IPS-NIHi11 (cell line): ENCODE data around the gene MED9.

Experiments
- DNase-seq: peaks from one replicate; pipeline ENCODE4 v3.0.0; 2012; ENCODE audit warnings: mixed read lengths, low spot score

The MED9 gene

GRCh38 chr17:17516941-17517720, 40.3 kb downstream of the MED9 start:
- DNase-seq: no peak

- DNase-seq: no peak
Observed at GRCh38 chr17:17518014-17518413, 41.2 kb downstream of the MED9 start.

- no peak for DNase-seq
Observed at GRCh38 chr17:17518951-17519350, 42.2 kb downstream of the MED9 start.

DNA sequence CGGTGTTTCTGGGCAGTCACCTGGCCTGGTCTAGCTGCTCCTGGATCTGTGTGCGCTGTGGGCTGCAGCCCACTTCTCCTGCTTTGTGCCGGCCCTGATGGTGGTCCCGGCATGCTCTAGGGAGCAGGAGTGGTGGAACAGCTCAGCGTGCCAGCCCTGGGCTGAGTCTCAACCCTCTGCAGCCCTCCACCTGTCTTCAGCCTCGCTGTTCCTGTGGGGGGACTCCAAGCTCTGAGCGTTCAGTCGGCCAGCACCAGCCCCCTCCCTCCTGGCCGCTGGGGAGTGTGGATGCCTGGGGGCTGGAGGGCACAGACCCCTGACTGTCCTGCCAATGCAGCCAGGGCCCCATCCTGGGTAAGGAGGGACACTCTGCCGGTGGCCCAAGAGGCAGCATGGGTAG, 43.1 kb downstream of the MED9 start:
- no peak for DNase-seq

- no peak for DNase-seq
Observed at GRCh38 chr17:17520599-17521232, 43.9 kb downstream of the MED9 start.

- no peak for DNase-seq
Observed at GRCh38 chr17:17523001-17523730, 46.4 kb downstream of the MED9 start.

DNA sequence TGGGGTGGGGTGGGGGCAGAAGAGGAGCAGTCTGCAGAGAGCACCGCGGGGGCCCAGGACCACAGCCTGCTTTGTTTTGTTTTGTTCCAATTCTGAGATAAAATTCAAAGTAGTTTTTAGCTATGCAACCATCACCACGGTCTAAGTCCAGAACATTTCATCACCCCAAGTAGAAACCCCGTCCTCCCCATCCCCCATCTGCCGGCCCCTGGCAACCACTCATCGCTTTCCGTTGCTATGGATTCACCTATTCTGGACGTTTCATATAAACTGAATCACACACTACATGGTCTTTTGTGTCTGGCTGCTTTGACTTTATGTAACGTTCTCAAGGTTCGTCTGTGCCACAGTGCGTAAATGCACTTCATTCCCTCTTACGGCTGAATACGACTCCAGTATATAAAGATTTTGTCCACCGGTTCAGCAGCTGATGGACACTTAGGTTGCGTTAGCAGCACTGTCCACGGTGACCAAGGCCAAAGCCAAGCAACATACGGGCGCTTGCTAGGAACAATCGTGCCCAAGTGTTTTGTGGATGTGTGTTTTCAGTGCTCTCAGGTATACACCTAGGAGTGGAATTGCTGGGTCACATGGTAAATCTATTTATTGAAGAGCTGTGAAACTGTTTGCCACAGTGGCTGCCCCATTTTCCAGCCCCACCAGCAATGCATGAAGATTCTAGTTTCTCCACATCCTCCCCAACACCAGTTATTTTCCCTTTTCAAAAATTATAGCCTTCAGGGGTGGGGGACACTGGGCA, 47.1 kb downstream of the MED9 start:
- DNase-seq: no peak

- DNase-seq: no peak
Observed at GRCh38 chr17:17525311-17525710, 48.5 kb downstream of the MED9 start.

GRCh38 chr17:17525956-17526355, 49.2 kb downstream of the MED9 start:
- DNase-seq: no peak

GRCh38 chr17:17526369-17526768, 49.6 kb downstream of the MED9 start:
- DNase-seq: no peak

DNA sequence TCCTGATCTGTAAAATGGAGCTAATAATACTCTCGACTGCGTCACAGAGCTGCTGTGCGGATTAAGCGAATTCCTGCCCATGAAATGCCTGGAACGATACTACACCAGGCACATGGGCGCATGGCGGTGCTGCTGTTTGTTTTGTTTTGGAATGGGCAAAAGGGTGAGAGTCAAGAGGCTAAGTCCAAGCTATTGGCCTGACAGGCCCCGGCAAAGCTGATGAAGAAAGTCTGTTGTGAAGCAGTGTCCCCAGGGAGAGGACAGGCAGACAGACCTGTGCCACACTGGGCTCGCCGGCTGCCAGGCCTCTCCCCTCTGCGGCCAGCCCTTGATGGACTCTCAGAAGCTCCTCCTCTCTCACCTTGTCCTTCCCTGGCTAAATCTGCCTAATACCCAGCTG, 50.7 kb downstream of the MED9 start:
- no peak for DNase-seq

DNA sequence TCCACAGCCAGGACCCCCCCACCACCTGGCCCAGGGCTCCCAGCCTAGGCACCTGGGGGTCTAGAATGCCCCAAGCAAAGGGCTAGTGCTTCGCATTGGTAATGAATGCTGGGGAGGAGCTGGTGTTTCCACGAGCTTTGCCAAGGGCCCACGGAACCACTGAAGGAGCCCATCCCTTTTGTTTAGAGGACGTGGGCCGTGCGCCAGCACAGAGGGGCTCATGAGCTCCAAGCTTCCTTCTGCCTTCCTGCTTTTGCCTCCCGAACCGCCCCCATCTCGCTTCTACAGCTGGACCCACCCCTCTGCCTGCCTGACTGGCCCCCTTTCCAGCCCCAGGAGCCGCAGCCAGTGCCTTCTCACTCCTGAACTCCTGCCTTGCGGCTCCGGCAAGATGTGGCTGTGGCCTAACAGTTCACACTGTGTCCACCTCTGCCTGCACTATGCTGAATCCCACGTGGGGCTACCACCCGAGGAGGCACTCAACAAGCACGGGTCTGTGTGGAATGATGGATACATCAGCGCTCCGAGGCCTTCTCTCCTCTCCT, 51.2 kb downstream of the MED9 start:
- DNase-seq: no peak

- DNase-seq: no peak
Observed at GRCh38 chr17:17528696-17529652, 52.2 kb downstream of the MED9 start.

DNA sequence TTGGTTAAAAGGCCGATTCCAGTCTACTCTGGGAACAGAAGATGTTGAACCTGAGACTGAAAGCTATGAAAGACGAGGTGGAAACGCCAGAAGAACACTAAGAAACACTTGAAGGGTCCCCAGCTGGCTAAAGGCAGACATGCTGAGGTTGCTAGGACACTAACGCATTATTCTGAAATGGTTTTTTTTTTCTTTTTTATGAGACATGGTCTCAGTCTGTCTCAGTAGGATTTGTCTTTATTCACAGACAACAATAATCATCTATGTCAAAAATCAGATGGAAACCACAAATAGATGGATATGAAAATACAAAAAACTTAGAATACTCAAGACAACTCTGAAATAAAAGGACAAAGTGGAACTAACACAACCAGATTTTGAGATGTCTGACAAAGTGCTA, 54.4 kb downstream of the MED9 start:
- DNase-seq: no peak

GRCh38 chr17:17532991-17533390, 56.2 kb downstream of the MED9 start:
- DNase-seq: no peak

GRCh38 chr17:17533901-17534441, 57.2 kb downstream of the MED9 start:
- no peak for DNase-seq

- DNase-seq: peak; percentile 65
Observed at GRCh38 chr17:17535957-17536356, 59.2 kb downstream of the MED9 start.

- DNase-seq: no peak
Observed at GRCh38 chr17:17536702-17537101, 59.9 kb downstream of the MED9 start.

DNA sequence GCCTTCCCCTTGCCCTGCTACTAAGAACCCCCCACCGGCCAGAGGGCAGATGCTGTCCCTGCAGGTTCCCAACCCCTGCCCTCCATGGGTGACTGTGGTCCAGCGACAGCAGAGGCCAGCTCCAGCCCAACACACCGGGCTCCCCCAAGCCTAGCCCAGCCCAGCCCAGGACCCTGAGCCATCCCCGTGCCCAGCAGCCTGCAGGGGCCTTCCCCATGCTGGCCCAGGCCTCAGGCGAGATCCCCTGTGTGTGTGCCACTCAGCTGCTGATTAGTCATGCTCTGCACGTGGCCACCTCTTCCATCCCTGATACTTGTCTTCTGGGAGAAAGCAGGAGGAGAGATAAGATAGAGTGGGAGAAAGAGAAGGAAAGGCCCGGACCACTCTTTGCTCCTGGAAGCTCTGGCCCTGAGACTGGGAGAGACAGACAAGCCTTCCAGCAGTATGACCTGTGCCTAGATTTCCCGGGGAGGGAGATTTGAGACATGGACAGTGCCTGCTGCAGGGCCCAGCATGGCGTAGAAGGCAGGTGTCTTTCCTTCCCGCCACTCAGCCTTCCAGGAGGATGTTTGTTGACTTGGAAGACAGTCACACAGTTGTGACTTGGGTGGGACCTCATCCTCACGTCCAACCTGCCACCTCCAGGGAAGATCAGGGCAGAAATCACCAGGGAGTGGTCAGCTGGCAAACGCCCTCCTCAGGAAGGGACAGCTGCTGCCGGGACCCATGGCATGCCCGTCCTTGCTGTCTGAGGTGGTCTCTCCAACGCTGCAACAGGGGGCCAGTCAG, 60.7 kb downstream of the MED9 start:
- DNase-seq: no peak
